DMS53 treated with DMSO at 0.1 percent for 48 hours (cell line): ENCODE measurements around the gene ADAMTS17.

Experiments used
- DNase-seq: peaks from one replicate; lab custom pipeline; 2025; ENCODE audit not compliant: unreplicated experiment; lab: John Stamatoyannopoulos, UW

The ADAMTS17 gene

DNA sequence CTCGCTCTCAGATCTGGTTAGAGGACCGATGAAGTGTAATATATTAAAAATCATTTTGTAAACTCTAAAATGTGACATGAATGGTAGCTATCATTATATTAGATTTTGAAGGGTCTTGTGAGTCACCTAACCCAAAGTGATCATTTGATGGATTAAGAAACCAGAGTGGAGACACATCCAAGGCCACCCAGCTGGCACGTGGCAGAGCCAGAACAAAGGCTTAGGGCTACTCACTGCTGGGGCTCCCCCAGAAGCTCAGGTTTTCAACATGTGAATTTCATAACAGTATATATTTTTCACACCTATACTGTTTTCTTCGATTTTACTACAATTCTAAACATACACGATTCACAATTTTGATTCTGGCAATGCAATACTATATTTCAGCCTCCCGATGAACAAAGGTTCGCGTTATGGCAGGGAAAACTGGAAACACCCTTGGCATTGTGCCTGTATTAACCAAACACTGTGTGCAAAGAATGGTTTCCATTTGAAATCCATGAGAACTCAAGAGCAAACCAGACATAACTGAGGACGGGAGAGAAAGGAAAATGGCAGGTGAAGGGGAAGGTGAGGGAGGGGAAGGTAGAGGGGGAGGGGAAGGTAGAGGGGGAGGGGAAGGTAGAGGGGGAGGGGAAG is 88.9 kb downstream of the ADAMTS17 start:
- DNase-seq = no peak

DNA sequence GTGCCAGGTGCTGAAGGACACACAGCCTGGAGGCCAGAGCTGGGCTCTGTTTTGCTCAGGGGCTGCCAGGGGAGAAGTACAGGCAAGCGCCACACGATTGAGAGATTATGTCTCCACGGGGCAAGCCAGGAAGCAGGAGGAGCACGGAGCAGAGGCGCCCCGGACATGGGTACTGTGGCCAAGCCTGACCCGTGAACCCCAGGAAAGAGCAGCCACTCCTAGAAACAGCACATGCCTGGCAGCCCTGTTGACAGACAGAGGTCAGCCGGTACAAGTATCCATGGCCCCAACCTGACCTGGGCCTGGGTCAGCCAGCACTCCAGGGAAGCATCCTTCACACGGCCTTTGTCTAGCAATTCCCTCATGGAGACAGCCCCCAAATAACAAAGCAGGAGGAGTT is 89.4 kb downstream of the ADAMTS17 start:
- DNase-seq = no peak

DNA sequence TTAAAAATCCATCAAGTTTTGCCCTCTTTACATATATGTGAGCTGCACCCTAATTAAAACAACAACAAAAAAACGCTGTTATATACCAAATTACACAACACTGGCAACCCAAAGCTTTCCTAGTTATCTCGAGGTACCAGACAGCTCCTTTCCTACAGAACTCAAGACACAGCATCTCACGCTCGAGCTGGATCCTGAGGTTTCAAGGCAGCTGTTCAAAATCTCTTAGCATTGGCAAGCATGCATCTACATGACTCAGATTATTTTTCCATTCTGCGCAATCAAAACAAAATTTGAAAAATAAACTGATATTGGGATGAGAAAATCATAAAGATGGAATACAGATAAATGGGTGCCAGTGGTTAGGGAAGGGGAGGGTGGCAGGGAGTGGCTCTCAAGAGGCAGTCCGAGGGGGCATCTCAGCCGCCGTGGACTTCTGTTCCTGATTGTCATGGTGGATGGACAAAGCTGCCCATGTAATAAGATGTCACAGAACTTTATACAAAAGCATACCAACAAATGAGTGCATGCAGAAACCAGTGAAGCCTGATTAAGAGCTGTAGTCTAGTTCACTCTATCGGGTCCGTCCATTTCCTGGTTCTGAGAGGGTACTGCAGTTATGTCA is 91.5 kb downstream of the ADAMTS17 start:
- DNase-seq = no peak

DNA sequence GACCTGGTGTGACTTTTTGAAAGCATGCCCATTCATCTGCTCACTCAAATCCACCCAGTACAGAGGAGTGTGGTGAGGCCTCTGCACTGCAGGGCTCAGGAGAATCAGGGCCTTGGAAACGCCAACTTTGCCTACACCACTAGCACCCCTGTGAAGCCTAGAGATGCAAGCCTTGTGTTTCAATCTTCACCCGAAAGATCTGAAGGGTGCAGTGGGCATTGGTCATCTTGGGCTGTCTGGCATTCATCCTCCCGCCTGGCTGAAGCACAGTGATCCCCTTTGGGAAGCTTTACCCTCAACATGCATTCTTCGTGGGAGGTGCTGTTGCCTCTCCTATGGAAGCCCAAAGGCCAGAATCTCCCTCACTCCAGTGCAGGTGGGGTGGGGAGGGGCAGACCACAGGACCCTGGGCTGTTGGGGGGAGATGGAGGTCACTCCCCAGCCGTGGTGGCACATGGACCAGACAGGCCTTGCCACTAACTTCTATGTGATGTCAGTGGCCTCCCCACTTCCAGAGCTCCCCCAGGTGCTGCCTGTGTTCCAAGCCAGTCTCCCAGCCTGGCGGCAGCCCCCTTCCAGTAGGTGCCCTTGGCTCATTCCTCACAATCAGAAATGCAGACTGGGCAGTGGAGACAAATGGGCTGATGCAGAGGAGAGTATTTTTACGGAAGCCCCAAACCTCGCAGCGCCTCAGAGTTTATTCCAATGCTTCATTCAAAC is 92.5 kb downstream of the ADAMTS17 start:
- DNase-seq = no peak

DNA sequence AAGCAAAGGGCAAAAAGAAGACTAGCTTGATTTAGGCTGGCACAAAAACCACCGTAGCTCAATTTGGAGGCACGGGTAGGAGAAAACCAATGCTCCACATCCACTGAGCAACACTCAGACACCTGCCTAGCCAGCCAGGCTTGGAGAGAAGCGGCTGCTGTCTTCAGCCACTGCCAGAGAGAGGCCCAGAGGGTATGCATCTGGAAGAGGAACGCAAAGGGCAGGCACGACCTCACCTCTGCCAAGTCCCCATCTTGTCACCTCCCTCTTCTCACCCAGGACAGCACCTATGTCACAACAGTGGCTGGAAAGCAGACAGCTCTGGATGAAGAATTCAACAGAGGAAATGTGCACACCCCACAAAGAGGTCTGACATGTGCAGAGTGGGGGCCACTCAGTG is 93.5 kb downstream of the ADAMTS17 start:
- no peak for DNase-seq

DNA sequence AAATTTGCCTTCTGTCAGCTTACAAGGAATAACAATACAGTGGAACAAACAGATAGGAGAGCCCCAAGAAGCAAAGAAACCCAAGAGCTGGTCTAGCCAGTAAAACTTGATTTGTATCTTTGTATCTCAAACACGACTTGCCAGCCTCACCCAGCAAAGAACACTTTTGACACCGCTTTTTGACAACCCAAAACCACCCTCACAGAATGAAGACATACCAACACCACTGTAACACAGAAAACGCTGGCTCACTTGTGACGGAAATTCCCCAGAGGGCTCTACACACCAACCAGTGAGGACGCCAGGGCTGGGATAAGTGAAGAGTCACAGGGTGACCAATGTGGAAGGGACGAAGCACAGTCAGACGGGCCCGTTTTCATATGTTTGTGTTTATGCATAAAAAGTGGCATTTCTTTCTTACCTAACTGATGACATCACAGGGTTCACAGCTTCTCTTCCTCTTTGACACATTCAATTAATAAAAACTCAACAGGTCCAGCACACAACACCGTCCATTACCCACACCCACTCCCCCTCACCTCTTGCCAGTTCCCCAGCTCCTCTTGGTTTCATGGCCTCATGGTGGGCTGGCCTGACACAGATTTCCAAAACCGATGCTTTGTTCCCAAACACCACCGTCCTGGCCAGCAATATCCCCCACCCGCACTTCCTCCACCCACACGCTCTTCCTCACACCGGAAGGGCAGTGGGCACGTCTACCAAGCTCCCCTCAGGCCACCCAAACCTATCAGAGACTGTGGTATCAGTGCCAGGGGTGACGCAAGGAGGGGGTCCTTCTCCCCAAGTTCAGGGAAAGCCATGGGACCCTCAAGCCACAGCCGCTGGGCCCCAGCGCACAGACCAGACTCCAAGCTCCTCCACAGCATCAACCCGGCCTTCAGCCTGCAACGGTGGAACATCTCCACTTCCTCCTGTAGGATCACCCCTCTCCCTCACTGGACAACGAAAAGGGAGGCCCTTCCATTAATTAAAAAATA is 94.2 kb downstream of the ADAMTS17 start:
- no peak for DNase-seq

DNA sequence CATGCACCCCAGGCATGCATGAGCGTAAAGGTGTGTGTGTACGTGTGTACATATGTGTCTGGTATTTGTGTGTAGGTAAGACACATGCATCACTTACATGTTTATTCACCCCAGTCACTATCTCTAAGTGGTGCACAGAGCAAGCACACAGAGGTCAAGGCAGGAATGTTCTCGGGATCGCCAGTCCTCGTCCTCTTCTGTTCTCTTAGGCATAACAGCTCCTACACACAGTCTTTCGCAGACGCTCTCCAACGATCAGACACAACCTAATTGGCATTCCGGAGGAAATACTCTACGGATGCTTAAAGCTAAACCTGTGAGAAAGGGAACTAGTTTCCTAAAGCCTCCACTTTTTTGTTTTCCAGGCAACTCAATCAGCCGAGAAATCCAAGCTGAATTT is 95.9 kb downstream of the ADAMTS17 start:
- DNase-seq = no peak

DNA sequence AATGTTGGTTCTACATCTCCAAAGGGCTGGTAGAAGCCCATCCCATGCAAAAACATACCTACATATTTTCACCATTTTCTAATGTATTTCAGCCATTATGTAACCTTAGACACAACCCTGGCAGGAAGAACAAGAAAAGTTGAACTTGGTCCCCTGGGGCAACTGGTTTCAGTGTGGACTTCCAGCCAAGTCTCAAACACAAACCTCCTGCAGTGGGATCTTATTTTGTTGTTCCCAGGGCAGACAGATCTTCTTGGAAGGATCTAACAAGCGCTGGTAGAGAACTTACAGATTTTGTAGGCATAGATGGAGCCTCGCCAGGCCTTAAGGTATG is 96.3 kb downstream of the ADAMTS17 start:
- DNase-seq = no peak

DNA sequence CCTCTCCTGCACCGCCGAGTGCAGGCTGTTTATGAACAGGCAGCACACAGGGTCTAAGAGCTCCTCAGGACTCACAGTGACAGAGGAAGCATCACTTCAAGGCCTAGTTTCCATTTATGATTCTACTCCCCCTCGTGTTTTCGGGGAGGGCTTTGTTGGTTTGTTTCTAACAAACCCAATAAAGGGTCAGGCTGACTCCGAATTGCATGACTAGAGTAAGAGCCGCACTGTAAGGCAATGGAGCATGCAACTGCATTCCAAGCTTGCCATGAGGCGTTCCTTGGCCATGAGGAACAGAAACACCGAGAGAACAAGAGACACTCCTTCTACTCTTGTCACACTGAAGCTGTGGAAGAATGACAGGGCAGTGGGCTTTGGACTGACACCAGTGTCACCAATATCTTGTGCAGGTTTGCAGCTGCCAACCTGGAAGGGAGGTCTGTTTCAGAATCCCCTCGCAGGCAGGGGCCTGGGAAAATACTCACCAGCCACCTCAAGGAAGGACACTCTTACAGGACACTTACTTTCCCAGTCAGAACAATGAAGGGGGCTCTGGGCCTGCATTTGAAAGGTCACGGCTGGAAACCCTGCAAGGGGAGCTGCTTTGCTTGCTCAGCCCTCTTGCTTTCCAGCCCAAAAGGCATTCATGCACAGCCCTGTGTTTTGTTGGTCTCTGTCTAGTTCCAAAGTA is 96.8 kb downstream of the ADAMTS17 start:
- no peak for DNase-seq

DNA sequence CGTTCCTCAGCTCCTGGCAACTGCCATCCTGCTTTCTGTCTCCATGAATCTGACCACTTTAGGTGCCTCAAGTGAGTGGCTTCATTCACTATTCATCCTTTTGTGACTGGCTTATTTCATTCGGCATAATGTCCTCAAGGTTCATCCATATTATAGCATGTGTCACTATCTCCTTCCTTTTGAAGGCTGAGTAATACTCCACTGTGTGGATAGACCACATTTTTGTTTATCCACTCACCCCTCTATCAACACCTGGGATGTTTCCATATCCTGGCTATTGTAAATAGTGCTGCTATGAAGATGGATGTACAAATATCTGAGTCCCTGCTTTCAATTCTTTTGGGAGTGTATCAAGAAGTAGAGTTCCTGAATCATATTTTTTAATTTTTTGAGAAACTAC is 98.8 kb downstream of the ADAMTS17 start:
- no peak for DNase-seq

DNA sequence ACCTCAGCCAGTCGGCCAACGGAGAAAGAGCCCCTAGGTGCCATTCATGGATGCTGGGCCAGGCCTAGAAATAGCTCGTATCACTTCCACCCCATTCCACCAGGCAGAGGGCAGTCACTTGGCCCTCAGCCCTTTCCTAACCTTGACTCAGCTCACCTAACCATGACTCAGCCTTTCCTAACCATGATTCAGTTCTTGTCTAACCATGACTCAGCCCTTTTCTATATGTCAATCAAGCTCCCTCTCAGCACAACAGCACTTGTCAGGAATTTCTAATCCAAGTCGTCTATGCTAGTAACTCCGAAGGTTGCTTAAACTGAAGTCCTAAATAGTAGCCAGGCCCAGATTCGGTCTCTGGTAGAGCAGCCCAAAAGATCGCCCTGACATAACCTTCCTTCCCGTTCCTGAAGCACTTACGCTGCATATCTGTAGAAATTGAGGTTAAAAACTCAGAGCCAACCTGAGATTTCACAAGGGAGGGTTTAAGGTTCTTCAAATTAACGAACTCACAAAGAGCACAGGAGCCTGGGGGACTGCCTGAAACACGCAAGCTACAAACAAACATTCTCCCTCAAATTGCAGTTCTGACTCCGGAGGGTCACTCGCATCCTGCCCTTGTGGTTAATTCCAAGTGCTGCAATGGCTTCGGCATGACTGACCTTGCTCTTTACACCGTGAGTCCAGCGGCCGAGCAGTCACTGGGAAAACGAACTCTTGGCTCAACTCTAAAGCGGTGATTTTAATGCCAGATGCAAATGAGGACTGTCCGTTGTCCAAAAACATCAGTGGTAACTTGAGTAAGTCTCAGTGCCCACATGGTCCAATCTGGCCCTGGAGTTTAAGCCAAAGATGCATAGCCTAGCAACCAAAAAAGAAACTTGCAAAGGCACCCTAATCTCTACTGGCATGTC is 99.9 kb downstream of the ADAMTS17 start:
- DNase-seq = no peak

DNA sequence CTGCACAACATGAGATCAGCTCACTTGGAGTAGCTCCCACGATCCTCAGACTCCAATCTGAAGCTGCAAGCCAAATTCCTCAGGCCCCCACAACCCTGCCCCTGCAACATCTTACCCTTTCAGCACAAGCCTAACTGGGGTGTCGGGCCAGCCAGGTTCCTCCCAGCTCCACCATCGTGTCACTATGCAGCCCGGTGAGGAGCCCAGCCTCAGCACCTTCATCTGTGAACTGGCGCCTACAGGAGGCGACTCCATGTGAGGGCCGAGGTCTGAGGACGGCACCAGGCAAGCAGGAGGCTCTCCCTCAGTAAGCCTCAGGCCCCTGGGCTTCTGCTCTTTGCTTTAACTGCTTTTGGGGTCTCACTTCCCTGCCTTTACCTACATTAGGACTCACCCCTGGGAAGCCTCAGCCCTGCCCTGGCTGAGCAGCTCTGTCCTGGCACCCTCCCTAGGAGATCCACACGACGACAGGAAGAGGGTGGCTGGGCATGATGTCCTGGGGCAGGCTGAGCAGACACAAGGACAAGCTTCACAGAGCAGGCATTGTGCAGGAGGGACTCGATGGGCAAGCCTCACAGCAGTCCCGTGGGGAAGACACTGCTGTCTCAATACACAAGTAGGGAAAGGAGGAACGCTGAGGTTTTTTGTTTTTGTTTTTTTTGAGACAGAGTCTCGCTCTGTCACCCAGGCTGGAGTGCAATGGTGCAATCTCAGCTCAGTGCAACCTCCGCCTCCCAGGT is 104.6 kb downstream of the ADAMTS17 start:
- DNase-seq = no peak

DNA sequence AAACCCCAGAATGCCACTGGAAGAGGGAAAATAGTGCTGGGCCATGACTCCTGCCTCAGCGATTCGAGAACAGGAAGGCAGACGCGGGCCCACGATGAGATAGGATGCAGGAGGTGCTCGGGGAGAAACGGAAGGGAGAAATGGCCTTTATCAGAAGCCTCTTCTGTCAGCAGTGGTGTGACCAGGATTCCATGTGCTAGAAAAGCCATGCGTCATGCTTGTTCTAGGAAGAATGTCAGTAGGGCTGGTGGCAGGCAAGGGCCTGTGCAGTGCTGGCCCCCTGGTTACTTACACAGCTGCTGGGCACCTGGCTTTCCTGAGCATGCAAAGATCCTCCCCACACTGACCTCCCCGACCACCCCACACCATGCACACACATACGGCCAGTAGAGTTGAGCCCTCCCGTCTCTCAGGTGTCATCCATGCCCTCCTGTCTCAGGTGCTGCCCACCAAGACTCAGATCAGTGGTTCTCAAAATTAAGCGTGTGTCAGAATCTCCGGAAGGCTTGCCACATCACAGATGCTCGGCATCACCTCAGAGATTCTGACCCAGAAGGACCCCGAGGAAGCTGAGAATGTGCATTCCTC is 106.7 kb downstream of the ADAMTS17 start:
- no peak for DNase-seq

DNA sequence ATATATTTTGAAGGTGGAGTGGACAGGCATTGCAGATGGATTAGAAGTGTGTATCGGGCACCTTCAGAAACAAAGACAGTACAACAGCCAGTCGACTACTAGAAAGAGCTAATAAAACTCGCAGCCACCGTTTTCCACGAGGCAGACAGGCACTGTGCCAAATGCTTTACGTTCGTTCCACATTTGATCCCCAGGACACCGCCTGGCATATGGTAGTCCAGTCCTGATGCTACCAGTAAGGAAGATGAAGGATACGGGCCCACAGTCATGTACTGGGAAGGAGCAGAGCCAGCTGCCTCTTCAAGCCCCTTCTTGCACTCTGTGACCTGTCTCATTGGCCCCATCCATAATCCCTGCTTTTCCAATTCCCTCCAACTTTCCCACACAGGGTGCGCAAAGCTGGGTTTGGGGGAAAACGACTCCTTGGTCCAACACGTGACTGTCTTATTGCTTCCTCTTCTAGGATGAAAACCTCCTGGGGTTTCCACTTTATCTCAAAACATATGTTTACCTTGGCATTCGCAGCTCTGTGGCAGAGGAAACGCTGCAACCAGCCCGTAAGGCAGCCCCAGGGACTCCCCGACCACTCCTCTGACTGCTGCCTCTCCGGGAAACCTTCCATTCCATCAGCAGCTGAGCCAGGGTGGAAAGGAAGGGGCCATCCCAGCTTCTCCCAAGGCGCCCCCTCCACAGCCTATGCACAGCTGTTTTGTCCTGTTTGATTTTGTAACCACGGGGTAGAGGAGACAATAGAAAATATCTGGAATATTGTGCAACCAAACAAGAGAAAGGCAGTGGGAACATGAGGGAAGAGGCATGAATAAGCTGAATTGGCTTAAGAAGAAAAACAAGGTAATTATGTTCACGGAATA is 107.4 kb downstream of the ADAMTS17 start:
- no peak for DNase-seq

DNA sequence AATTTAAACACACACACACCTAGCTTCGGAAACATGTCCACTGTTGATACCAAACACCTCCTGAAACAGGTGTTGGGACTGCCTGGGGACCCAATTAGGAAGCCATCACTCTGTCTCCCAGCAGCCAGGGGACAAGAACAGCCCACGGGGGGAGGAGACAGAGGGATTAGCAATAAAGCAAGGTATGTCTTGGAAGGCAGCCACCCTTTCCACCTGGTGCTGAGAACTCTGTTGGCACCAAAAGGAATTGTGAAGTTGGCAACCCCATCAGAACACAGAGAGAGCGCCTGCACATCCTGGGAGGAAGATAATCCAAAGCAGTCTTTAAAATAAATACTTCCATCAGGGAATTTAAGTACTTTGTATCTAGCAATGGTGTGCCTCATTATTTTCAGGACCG is 111.0 kb downstream of the ADAMTS17 start:
- DNase-seq = no peak

DNA sequence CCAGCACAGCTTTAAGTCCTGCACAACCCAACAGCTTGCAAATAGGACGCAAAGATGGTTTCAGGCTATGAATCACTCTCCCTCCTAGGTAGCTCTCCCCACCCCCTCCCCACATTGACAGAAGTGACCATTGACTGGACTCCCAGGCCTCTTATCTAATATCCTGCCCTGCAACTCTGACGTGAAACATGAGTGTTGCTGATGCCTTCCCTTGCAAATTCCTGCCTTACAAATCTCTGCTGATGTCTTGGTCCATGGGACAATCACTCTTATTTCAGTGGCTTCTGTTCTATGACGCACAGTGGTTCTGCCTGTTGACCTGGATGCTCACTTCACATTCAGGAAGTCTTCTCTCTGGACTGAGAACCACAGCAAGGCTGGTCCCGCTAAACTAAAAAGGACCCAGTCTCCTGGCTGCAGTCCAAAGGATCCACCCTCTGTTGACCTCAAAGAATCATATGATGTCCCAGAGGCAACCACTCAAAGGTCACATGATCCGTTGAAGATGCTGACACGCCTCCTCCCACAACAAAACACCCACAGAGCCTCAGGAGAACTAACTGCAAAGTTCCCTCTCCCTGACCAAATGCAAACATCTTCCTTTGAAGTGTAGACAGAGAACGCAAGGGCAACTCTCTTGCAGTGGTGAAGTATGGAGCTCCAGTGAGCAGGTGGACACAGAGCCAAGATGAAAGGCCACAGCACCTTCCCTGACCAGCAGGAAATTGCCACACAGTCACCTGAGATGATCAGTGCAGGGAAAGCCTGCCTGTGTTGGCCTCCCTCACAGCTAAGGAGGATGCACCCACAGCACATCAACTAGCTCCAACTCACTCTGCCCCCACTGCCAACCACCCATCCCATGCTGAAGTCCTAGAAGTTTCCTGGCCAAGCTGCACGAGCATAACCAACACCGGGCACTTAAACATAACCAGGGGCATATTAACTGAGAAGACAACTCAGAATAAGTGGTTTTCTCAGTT is 112.3 kb downstream of the ADAMTS17 start:
- DNase-seq = no peak

DNA sequence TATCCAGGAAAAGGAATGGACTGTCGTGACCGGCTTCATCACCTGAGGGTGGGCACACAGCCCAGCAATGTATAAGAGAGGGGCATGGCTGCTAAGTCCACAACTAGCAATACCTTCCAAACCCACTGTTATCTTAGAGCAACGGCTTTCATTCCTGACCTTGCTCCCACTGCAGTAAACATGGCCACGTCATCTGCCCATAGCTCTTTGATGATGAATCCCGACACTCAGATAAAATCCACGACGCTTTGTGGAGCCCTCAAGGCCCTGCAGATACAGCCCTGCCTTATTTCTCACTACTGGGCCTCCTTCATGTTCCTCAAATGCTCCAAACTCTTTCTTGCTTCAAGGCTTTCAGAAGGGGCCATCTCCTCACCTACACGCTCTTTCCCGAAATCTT is 114.0 kb downstream of the ADAMTS17 start:
- no peak for DNase-seq
